Osteoblast (primary cell): ENCODE measurements around the gene VDAC1. TPM values are rescaled to one million over a fixed set of nuclear protein-coding genes. Genes with fewer than 3 reads are reported as not detected.

Source experiments
- DNase-seq: peaks from one replicate; pipeline ENCODE4 v3.0.0; 2011; ENCODE audit warnings: low spot score, mixed read lengths; ENCODE audit not compliant: insufficient read length; ENCODE audit errors: missing footprints
- H2AFZ ChIP-seq: 2 replicates; pipeline ENCODE4 v1.6.0; 2011; ENCODE audit warnings: mild to moderate bottlenecking, low read length
- H3K27ac ChIP-seq: 2 replicates; pipeline ENCODE4 v1.5.1; 2011; ENCODE audit warnings: mild to moderate bottlenecking, low read depth, low read length, moderate library complexity
- H3K27me3 ChIP-seq: 2 replicates; pipeline ENCODE4 v1.6.0; 2012; ENCODE audit warnings: mild to moderate bottlenecking, control low read depth, inconsistent platforms, low read length, moderate library complexity; ENCODE audit not compliant: insufficient read depth
- H3K36me3 ChIP-seq: 2 replicates; pipeline ENCODE4 v1.5.1; 2011; ENCODE audit warnings: mild to moderate bottlenecking, low read length, control low read depth, moderate library complexity; ENCODE audit not compliant: insufficient read depth
- H3K4me1 ChIP-seq: 2 replicates; pipeline ENCODE4 v1.5.1; 2011; ENCODE audit warnings: mild to moderate bottlenecking, low read length, control low read depth, moderate library complexity; ENCODE audit not compliant: insufficient read depth
- H3K4me2 ChIP-seq: 2 replicates; pipeline ENCODE4 v1.6.0; 2011; ENCODE audit warnings: mild to moderate bottlenecking, low read length; ENCODE audit not compliant: insufficient read depth
- H3K4me3 ChIP-seq: fragments of 200-600 bp; sonication (generic); 3 replicates; pipeline ENCODE4 v1.5.1; 2012; ENCODE audit warnings: mild to moderate bottlenecking, low read length, inconsistent platforms; ENCODE audit not compliant: insufficient read depth
- H3K79me2 ChIP-seq: 2 replicates; pipeline ENCODE4 v1.6.0; 2012; ENCODE audit warnings: mild to moderate bottlenecking, low read length, control low read depth, inconsistent platforms; ENCODE audit not compliant: insufficient read depth
- H3K9me3 ChIP-seq: 2 replicates; pipeline ENCODE4 v1.5.1; 2011; ENCODE audit warnings: low read depth, low read length, control low read depth
- H4K20me1 ChIP-seq: 2 replicates; pipeline ENCODE4 v1.6.0; 2012; ENCODE audit warnings: mild to moderate bottlenecking, low read length, control low read depth; ENCODE audit not compliant: insufficient read depth
- CTCF ChIP-seq: IDR thresholded peaks from 2 replicates; pipeline ENCODE4 v1.5.1; 2011; ENCODE audit warnings: mild to moderate bottlenecking, low read depth, low read length, moderate library complexity; ENCODE audit errors: extremely low read depth
- total RNA-seq: library from RNA; depleted of rRNA; stranded (reverse); fragments of >200 nt; gene quantifications from 2 replicates; pipeline ENCODE4 v1.2.3, GENCODE V29; 2012

The VDAC1 gene
- 236 and 264 TPM in 2 replicates for total RNA-seq

- Histone ChIP-seq H3K4me1 (peaks cover 29% of the 10 kb centered on the region), H3K4me2 (peak within 1 kb of the TSS; percentile 93), H3K36me3 (peaks cover 22% of the 10 kb centered on the region), H3K79me2 (peaks cover 50% of the 10 kb centered on the region), H3K4me3 (peak within 1 kb of the TSS; percentile 78), H2AFZ (peak within 1 kb of the TSS; percentile 56), H4K20me1 (peaks cover 37% of the 10 kb centered on the region), H3K27ac (peak within 1 kb of the TSS; percentile 91), H3K9me3 (no peaks in the 10 kb centered on the region), H3K27me3 (no peaks in the 10 kb centered on the region)
- TF ChIP-seq CTCF, result no peak
- DNase-seq, result peak; percentile 99
These were observed at the start of gene VDAC1 for GRCh38 chr5:134004626-134005416. VDAC1 (minus strand) TSS chr5:134004975; CDS start chr5:133993012, 11,963 bp downstream.

- no peak overlapping the region for H3K27ac ChIP-seq
These were observed 49.1 kb upstream of the VDAC1 start for GRCh38 chr5:134053840-134054338.

GRCh38 chr5:134053314-134053839 lies 48.6 kb upstream of the VDAC1 start:
- H3K4me2 ChIP-seq, result no peak overlapping the region
- peaks cover 4% of the 10 kb centered on the region for H3K4me1 ChIP-seq
- H3K27me3 ChIP-seq, result no peaks in the 10 kb centered on the region
- no peaks in the 10 kb centered on the region for H3K79me2 ChIP-seq
- no peaks in the 10 kb centered on the region for H3K9me3 ChIP-seq
- peak overlapping the region; percentile 57 for H2AFZ ChIP-seq
- no peaks in the 10 kb centered on the region for H3K36me3 ChIP-seq
- no peak for TF ChIP-seq CTCF
- DNase-seq, result no peak
- H4K20me1 ChIP-seq, result no peaks in the 10 kb centered on the region
- no peak overlapping the region for H3K27ac ChIP-seq
- no peak overlapping the region for H3K4me3 ChIP-seq

More at GRCh38 chr5:134053840-134054338, 49.1 kb upstream of the VDAC1 start:
- Histone ChIP-seq H3K4me1 (peaks cover 8% of the 10 kb centered on the region), H2AFZ (peak overlapping the region; percentile 57), H3K27me3 (no peaks in the 10 kb centered on the region), H3K4me3 (no peak overlapping the region), H3K4me2 (no peak overlapping the region), H3K9me3 (no peaks in the 10 kb centered on the region), H4K20me1 (no peaks in the 10 kb centered on the region), H3K36me3 (no peaks in the 10 kb centered on the region), H3K79me2 (no peaks in the 10 kb centered on the region)
- TF ChIP-seq CTCF, result no peak
- DNase-seq, result peak; percentile 62

- Histone ChIP-seq H3K4me1 (peaks cover 4% of the 10 kb centered on the region), H3K9me3 (no peaks in the 10 kb centered on the region), H4K20me1 (no peaks in the 10 kb centered on the region), H3K27me3 (no peaks in the 10 kb centered on the region), H3K36me3 (no peaks in the 10 kb centered on the region), H3K4me3 (no peak overlapping the region), H2AFZ (no peak overlapping the region), H3K79me2 (no peaks in the 10 kb centered on the region), H3K27ac (no peak overlapping the region), H3K4me2 (no peak overlapping the region)
- peak; percentile 25 for DNase-seq
- no peak for TF ChIP-seq CTCF
These were observed 46.5 kb upstream of the VDAC1 start for GRCh38 chr5:134051305-134051704.
